Ureter (tissue), 1 donor: ENCODE data around the gene NACC1. TPM values are rescaled to one million over a fixed set of nuclear protein-coding genes. Genes with fewer than 3 reads are reported as not detected.

Experiments
- DNase-seq: peaks from one replicate; pipeline ENCODE4 v3.0.0-alpha.2; 2020; ENCODE audit warnings: low spot score
- total RNA-seq: library from RNA; stranded (reverse); gene quantifications from one replicate; pipeline ENCODE4 v1.2.4, GENCODE V29; 2023
- donor health status: DM: yes; HTN: yes; CAD: no.

The NACC1 gene
- 57.0 TPM for total RNA-seq

DNA sequence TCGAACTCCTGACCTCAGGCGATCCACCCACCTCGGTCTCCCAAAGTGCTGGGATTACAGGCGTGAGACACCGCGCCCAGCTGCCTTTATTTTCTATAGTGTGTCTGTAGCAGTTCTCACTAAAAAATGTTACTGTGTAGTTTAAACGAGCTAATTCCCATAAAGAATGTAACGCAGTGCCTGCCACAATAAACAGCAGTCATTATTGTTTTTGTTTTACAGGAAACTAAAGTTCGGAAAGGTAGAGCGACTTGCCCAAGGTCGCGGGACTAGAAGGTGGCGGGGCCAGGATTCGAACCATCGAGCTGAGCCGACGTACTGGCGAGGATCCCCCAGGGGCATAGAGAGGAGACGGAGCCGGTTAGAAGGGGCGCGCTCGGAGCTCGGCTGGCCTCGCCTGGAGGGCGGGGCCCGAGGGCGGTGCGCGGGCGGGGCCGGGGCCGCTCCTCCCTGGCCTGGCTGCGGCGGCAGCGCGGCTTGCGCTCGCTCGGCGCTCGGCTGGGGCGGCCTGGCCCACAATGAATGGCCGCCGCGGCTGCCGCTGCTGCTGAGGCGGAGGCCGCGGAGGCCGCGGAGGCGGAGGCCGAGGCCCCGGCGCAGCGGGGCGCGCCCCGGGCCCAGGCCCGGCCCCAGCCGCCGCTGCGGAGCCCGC lies at the start of gene NACC1:
TSS of gene NACC1 (plus strand) at position 493 of the 652 bp plus-strand sequence. CDS start 16,944 bp downstream, outside the sequence.
- DNase-seq: peak; percentile 89

DNA sequence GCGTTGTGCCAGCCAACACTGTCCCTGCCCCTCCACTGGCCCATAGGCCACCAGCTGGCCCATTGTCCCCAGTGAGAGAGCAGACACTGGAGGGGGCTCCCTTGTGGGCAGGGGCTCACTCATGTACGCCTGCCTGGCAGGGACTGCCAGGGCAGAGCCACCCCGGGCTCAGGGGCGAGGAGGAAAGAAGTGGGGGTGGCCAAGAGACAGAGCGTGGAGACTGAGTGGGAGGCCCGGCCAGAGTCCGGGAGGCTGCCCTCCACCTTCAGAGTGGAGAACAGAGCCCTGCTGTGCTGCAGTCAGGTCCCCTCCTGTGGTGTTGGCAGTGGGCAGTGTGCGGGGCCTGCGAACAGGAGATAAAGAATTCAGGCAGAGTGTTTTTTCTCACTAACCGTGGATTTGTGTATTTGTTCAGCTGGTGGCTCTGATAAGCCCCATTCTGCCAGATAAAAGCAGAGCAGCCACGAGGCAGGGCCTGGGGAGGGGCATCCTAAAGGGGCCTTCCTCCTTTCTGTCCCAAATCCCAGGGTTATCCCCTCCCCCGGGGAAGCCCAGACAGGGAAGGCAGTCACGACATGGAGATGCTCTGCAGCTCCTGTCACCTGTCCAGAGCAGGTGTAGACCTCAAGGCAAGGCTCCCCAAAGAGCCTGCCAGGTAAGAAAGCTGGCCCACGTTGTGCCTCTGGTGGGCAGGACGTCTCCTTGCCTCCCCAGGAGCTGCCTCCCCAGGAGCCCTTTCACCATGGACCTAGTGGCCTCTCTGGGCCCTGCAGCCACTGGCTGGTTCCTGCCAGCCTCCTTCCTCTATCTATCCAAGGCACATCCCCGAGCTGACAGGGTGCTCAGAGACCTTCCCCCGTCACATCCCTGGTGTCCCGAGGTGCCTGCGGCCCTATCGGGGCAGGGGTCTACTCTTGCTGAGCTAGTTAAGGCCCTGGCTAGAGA lies 48.4 kb upstream of the NACC1 start:
- DNase-seq: no peak

DNA sequence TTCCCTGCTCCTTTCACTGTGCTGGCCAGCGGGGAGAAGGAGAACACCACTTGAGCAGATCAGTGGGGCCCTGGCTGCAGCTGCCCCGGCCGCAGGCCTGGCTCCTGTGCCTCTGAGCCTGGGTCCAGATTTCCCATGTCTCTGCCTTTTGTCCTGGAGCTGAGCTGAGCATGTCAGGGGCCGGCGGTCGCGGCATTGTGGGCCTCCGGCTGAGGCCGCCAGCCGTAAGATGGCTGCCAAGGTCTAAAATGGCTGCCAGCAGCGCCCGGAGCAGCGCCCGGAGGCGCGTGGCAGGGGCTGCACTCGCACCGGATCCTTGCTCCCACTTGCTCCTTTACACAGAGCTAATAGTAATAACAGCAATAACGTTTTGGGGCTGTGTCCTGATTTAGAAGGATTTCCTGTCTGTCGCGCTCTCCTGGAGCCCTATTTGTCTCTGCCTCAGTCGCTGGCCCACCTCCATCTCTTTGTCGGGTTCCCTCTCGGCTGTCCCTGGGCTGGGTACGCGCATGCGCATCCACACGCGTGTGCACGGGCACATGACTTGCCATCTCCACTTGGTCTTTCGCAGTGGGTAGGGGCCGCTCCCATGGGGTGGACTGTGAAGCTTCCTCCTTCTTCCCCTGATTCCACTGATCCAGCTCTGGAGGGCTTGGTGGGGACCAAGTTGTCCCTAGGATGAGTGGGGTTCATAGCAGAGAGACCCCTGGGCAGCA lies 47.5 kb upstream of the NACC1 start:
- DNase-seq: no peak

DNA sequence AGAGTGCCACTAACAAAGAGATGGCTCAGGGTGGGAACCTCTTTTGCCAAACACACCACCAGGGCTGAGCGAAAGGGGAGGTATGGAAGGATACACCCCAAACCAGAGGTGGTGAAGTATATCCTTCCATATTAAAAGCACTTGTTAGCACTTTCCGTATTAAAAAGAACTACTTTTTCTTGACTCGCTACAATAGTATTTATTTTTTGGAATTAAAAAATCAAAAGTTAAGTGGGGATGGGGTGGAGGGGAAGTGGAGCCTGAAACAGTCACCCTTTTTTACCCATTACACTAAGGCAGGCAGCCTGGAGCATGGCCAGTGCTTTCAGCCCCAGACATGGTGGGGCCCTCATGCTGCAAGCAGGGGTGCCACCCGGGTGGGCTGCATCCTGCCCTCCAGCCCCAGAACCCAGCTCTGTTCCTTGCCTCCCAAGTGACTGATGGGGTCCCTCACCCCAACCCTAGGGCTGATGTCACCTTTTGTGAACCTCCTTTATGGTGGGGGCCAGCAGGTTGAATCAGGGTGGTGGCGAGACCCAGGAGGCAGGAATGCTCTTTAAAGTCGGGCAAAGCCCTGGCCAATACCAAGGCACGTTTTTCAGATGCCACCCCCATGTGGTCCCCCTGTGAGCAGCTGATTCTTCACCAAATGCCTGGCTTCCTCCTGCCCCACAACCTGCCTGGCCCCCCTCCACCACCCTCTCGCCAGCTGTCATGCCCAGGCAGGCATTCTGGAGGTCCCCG lies 46.4 kb upstream of the NACC1 start:
- no peak for DNase-seq

DNA sequence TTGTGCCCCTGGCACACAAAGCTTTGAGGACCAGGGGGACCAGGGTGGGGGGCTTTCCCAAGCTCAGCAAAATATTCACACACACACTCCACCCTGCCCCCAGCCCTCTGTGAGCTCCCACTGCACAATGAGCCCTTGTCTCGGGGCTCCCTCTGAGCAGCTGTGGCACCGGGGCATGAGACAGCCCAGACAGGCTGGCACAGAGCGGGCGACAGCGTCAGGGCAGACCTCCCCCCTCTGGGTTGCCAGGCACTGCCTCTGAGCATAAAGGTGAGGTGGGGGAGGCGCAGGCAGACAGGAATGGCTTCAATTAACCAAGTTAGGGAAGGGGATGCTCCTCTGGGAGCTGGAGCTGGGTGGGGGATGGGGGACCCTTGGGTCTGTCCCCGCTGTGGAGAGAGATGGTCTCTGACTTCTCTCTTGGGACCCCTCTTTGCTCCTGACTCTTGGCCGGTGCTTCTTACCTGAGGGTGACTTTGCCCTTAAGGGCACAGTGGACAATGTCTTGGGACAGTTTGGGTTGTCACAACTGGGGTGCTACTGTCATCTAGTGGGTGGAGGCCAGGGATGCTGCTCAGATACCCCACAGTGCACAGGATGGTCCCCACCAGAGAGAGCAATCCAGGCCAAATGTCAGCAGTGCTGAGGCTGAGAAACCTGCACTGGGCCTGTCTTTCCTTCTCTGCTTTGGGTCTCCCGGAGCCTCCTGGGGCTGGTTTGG lies 45.7 kb upstream of the NACC1 start:
- DNase-seq: no peak

DNA sequence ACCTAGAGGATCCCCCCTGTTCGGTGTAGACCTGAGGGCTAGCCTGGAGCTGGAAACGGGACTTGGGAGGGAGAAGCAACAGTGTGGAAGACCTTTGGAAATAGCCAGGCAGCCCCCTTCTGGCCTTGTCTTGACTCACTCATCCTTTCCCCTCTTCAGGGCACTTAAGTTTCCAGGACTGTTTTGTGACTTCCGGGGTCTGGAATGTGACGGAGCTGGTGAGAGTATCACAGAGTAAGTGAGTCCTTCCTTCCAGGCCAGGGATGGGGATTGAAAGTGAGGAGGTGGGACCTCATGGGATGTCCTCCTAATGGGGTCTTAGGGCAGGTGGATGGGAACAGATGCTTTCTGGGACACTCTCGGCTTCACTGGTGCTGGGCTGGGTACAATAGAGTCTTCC lies 44.8 kb upstream of the NACC1 start:
- no peak for DNase-seq

DNA sequence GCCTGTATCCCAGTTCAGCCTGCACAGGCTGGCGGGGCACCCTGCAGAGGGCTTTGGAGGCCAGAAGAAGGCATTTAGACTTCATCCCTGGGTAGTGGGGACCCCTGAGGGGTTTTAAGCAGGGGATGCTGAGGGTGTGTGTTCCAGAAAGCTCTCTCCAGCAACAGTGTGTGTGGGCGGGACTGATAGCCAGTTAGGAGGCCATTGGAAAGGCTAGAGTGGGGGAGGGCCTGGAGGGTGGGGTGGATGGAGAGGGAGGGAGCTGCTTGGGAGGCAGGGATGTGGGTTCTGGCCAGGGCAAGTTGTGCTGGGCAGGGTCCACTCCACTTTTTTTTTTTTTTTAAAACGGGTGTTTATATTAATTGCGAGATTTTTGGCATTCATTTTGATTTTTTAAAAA lies 43.7 kb upstream of the NACC1 start:
- no peak for DNase-seq

DNA sequence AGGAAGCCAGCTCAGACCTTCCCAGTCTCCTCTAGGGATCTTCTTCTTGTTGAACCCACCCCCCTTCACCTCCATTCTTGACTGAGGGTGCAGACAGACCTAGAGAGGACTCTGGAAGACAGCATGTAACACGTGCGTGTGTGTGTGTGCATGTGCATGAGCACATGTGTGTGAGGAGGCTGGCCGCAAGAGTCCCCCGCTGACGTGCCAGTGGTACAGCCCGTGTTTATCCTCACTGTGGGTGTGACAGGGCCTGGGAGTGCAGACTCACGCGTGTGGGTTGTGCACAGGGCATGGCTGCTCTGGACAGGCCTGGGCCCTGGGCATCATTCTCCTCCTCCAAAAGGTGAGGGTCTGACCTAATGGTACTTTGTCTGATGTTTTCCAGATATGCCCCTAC lies 41.7 kb upstream of the NACC1 start:
- DNase-seq: no peak

DNA sequence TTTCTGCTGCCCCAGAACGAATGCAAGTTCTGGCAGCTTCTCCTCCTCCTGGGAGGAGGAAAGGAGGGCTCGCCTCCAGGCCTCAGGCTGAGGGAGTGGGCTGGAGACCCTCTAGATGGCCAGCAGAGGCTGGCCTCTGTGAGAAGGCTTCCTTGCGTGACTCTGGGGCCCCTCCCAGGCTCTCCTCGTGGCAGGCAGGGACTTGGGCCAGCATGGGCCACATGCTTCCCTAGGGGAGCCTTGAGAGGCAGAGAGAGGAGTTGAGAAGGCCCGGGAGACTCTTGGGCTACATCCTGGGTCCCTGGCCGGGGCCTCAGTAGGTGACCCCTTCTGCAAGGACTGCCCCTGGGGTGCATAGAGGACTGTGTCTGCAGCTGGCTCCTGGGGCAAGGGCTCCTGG lies 41.3 kb upstream of the NACC1 start:
- DNase-seq: no peak

DNA sequence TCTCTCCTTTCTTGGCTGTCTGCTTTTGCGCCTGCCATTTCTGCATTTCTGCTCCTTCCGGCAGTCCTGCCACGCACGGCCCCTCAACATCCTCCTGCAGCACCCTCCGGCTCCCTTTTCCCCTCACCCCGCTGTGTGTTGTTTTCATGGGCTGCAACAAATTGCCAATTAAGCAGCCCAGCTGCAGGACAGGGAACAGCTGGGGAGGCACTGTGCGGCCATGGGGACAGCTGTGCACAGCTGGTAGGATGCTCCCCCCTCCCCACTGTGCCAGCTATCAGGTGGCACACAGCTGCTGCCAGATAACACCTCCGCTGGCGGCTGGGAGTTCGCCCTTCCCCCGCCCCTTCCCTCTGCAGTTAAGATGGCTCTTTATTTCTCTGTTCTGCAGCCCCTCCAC lies 40.8 kb upstream of the NACC1 start:
- no peak for DNase-seq

DNA sequence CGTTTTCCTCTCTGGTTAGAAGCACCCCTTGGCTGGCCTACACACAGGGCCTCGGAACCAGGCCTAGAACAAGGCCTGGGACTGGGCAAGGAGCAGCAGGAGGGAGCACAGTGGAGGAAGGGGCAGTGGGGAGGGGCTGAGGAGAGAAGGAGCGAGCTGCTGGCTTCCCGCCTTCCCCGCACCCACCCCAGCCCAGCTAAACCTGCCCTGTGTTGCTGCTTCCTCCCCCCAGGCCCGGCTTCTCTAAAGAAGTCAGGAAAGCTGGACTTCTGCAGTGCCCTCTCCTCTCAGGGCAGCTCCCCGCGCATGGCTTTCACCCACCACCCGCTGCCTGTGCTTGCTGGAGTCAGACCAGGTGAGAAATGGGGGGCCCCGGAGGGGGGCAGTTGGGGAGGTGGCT lies 39.7 kb upstream of the NACC1 start:
- no peak for DNase-seq

DNA sequence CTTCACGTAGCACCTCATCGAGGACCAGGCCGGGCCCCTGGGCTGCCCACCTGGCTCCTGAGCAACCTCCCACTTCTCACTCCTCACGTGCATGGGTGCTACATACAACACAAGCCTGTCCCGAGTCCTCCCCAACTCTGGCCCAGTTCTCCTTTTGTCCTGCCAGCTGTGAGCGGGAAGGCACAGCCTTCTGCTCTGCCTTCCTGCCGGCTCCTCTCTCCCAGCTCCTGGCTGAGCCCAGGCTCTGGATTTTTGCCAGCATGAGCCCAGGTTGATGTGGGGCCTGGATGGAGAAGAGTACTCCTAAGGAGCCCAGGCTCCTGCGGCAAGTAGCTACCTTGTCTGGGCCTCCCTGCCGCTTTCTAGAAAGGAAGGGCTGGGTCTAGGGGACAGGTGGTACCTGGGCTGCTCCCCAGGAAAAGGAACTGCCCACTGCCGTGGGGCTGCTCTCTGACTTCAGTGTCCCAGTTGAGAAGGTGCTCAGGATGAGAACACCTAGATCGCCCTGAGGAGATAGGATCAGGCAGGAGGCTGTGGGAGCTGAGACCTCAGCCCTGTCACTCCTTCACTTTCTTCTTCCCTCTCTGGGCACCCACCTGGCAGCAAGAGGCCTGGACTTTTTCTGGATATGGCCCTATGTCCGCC lies 39.0 kb upstream of the NACC1 start:
- DNase-seq: peak; percentile 59

DNA sequence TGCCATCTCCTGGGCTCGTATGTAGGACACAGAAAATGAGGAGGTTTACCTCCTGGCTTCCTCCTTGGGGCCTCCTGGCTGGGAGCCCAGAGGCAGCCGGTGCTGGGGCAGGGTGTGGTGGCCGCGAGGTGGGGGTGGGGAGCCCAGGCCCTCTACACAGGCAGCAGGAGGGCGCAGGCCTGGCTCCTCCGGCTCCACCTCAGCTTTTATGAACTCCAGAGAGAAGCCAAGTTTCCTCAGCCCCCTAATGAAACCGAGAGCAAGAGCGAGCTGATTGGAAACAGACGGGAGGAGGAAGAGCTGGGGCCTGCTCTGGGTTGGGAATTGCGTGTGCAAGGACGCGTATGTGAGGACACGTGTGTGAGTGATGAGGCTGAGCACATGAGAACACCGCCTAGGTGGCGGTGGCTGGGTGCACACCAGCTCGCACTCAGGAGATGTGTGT lies 38.5 kb upstream of the NACC1 start:
- DNase-seq: peak; percentile 80

DNA sequence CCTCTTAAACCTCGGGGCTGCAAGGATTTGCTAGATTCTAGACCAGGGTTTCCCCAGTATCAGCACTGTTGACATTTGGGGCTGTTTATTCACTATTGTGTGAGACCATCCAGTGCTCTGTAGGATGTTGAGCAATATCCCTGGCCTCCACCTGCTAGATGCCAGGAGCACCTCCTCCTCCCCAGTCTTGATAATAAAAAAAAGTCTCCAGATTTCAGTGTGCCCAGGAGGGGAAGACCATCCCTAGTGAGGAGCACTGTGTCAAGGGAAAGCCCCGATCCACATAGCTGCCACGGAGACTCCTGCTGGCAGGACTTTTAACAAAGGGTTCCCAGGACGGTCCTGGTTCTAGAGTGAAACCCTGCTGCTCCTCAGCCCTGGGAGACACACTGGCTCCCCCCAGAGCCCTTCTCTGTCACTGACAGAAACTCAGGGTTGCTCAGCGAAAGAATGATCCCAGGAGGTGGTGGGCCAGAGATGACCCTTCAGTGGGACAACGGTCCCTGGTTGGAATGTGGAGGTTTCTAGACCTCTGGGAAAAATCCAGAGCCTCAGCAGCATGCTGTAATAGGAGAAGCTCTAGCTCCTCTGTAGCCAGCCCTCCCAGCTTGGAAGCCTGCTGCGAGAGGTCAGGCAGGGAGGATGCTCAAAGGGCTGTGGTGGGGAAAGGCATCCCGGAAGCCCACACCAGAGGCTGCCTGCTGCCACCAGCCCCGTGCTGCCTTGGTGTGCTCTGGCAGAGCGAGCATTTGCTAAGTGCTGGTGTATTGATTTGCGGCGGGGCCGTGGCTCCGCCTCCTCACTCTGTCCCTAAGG lies 35.7 kb upstream of the NACC1 start:
- DNase-seq: no peak

DNA sequence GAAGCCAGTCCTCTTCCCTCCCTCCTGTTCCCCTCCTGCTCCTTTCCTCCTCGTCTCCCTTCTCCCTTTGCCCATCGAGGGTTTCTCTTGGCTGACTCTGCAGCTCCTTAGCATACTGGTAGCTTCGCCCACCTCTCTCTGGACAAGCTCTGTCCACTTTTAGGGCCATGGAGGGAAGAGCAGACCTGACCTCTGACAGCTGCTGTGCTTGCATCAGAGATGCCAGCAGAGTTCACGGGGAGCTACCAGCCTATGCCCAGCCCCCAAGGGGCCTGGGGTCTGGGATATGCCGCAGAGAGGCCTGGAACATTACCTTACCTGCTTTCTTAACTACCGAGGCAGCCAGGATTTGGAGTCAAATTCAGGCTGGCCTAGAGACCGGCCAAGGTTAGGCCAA lies 35.1 kb upstream of the NACC1 start:
- DNase-seq: no peak

DNA sequence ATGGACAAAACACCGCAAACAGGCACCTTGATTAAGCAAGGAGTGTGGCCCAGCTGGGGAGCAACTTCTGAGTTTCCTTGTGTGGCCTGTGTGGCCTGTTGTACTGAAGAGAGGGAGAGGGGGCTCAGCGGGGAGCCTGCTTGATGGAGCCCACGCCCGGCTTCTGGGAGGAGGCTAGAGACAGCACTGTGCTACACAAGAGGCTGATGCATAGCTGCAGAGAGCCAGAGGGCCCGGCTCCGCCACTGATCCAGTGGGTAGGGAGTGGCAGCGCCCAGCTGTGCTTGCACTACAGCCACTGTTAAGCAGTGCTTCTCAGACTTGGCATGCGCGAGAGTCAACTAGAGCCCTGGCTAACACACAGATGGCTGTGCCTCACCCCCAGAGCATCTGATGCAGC lies 34.4 kb upstream of the NACC1 start:
- DNase-seq: no peak

DNA sequence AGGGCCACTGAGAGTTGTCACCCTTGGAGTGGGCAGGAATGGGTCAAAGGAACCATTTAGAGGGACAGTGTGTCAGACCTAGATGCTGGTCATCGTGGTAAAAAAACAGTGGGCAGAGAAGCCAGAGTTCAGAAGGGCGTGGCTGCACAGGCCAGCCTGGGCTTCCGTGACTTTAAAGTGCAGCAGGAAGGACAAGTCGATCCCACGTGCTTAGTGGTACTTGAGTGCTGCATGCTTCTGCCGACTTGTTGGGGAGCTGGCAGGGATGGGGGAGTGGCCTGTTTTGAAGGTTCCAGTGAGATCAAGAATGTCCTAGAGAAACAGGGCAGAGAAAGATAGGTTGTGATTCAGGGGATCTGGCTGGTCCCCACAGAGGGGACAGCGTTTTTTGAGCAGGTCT lies 32.4 kb upstream of the NACC1 start:
- DNase-seq: no peak

DNA sequence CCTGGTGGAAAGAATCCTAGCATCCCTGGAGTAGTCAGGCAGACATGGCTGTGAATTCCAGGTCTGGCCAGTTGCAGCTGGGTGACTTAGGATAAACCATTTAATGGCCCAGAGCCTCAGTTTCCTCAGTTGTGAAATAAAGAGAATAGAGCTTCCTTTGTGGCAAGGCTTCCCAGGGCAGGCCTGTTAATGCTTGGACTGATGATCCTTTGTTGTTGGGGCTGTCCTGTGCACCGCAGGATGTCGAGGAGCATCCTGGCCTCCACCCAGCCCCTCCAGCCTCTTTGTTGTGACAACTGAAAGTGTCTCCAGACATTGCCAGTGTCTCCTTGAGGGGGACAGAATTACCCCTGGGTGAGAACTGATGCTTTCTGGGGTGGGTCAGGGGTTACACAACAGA lies 31.7 kb upstream of the NACC1 start:
- no peak for DNase-seq

DNA sequence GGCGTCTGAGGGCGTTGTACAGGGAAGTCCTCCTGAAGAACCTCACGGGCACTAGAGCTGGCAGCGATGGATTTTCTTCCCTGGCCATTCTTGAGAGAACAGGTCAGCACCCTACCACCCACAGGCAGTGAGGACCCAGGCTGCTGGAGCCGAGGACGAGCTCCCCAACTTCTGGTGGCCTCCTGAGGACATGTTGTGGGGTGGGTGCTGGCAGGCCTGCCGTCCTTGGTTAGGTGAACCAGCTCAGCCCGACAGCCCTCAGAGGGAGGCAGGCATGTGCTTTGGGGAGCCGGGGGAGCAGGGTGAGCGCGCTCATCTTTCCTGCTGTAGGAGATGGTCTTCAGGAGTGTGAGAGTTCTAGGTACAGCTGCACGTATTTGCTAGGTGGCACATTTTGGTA lies 30.8 kb upstream of the NACC1 start:
- no peak for DNase-seq
